Posterior vena cava (tissue), 2 donors: Measurements from ENCODE around the gene ISY1. TPM values are rescaled to one million over a fixed set of nuclear protein-coding genes. Genes with fewer than 3 reads are reported as not detected.
"Not testable (repeated sequence)": the region's sequence is repeated elsewhere in the genome, so short reads cannot be mapped to it uniquely, and the experiment has no call there.

ENCODE experiments used
- DNase-seq: peaks from one replicate; pipeline ENCODE4 v3.0.0-alpha.2; 2020; ENCODE audit warnings: low spot score
- intact Hi-C, 2 donors: fragments of 100-400 bp; cut with DNase I; formaldehyde crosslinking; loops; one replicate each; pipeline versions ENCODE4 v1.14.1 to v1.14.2; 2022 to 2023
- long read RNA-seq, 2 donors: library from polyadenylated mRNA; unstranded; transcript quantifications; one replicate each; pipeline ENCODE4 v2.0.0, GENCODE V29; 2020 to 2021
- total RNA-seq, 2 donors: library from RNA; stranded (reverse); fragmentation: NEBNext Ultra II Directional; extraction: Animal tissue kit (Norgen Biotek cat#: 25700); gene quantifications; one replicate each; pipeline ENCODE4 v1.2.1, GENCODE V29; 2021
- donor health status: DM: yes; HTN: yes; CAD: no.
- donor health status: DM: yes; HTN: yes; CAD: no.

Gene ISY1
- total RNA-seq = 10 to 100 TPM; 21.1 to 23.7 TPM
- long read RNA-seq, donor 1, transcript ISY1-203 (11 exons, 3,842 nt) = major isoform, 13 of 16 reads
- long read RNA-seq, donor 1, partial matches to known transcripts = 1 of 16 reads
- long read RNA-seq, donor 1, other reads (novel, unspliced or antisense) = 2 of 16 reads
- long read RNA-seq, donor 2, transcript ISY1-203 (11 exons, 3,842 nt) = major isoform, 93 of 98 reads
- long read RNA-seq, donor 2, partial matches to known transcripts = 0 of 98 reads
- long read RNA-seq, donor 2, other reads (novel, unspliced or antisense) = 4 of 98 reads

DNA sequence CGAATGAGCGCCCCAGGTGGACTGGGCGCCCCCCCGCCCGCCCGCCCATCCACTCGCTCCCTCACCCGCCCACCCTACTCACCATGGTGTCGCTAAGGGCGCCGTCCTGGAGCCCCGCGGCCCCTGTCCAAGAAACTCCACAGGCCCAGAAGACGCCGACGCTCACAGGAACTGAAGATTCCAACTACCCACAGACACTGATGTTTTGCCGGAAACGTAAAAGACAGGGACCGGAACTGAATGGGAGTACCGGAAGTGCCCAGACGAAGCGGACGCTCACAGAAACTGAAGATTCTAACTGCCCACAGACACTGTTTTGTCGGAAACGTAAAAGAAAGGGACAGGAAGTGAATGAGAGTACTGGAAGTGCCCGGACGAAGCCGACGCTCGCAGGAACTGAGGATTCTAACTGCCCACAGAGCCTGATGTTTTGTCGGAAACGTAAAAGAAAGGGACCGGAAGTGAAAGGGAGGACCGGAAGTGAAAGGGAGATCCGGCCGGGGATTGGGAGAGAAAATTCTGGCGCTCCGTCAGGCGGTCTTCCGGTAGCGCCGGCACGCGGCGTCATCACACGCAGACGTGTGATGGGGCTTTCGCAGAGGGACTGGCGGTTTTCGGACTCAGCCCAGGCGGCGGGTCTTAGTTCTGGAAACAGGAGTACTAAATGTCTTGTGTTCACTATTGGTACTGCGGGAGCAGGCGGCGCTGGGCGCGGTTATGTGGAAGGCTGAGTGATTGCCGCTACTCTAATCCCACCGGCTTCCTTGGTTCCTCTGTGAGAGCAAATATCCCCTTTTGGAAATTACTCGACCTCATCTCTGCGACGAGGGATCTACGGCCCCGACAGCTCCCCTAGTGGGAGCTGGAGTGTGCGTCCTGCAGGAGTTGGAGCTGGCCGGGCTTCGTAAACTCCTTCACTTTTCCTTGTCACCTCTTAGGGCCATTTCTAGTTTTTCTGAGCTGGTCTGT lies at the start of gene ISY1:
ISY1 (minus strand) TSS at position 173 of the 969 bp plus-strand sequence; CDS start at position 85, 88 bp downstream.
- peak; percentile 97 for DNase-seq
- intact Hi-C loops = no loop called here

DNA sequence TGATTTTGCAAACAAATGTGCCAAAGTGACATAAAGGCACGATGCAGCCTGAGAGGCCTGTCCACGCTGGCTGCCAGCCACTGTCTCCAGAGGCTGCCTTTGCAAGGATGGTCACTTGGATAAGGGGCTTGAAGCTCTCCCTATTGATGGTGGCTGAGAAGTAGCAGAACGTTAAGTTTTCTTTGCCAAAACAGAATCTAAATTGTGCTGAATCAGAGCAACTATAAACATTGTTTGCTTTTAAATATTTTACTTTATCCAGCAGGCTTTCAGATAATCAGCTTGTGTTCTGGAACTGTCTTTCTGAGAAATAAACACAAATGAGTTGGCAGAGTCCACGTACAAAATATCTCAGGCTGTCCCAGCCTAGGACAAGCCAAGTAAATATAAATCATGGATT lies 46.6 kb upstream of the ISY1 start:
- no peak for DNase-seq
- intact Hi-C loops = no loop called here

DNA sequence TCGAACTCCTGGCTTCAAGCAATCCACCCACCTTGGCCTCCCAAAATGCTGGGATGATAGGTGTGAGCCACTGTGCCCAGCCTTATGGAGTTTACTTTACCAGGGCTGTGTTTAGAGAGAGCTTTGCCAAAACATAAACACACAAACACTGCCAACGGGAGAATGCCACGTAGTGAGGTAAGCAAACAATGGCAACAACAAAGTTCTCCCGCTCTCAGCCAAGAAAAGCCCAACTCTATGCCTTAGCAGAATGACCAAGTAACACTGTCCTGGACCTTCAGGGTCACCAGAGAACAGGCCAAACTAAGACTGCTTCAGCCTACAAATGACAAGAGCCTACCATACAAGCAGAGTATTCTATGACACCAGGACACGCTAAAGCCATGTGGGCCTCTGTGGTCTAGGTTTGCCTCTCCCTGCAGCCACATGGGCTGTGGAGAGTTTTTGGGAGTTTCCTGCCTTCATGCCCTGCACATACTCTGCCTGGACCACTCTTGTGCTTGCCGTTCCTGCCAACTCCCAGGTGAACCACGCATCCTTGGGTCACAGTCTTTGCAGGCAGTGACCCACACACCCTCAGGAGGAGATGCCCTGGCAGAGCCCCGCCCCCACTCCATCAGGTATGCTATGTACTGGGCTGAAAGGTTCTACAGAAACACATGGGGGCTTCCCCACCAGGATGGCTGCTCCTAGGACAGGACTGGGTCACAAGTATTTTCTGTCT lies 44.4 kb upstream of the ISY1 start:
- no peak for DNase-seq
- intact Hi-C loops = no loop called here

DNA sequence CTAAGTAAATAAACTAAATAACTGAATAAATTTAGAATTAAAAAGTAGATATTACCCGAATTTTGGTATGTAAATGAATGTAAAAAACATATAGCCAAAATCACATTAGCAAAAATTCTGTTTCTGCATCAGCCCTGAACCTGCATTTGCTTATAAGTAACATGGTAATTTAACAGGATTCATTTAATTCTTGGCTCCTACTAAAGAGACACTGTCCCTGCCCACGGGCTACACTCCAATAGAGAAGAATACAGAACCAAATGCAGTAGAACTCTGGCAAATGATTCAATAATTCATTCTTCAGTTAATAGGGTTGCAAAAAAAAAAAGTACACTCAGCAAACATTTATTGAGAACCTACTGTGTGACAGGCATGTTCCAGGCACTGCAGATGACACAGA lies 43.6 kb upstream of the ISY1 start:
- intact Hi-C loops = no loop called here
- DNase-seq = no peak

DNA sequence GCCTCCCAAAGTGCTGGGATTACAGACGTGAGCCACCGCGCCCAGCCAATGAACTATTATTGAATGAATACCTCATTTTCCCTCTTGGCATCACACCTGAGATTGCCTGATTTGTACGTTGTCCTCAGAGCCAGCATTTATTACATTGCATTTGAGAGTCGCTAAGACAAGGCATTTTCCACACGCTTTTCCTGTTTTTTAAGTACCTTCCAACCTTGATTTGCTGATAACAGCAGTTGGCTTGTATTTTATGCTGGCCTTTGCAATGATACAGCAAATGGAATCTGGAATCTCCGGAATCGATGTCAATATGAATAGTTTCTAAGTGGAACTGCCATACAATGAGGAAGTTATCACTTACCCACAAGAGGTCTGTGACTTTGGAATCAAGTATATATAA lies 38.5 kb upstream of the ISY1 start:
- intact Hi-C loops = no loop called here
- no peak for DNase-seq

DNA sequence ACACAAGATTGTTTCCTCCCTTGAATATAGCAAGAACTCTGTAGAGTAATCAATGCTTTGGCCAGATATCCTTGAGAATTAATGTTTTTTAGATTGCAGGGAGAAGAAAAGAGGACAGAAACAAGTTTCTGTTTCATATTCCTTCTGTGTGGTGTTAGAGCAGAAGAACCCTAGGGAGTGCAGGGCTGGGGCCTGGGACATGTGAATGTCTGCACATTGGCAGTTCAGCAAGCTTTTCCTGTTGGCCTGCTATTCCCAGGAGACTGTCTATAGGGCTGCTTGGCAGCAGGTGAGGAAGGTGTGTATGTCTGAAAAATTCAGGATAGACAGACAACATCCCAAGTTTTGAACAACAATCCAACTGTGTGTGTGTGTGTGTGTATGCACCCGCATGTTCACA lies 36.5 kb upstream of the ISY1 start:
- no peak for DNase-seq
- intact Hi-C loops = no loop called here

DNA sequence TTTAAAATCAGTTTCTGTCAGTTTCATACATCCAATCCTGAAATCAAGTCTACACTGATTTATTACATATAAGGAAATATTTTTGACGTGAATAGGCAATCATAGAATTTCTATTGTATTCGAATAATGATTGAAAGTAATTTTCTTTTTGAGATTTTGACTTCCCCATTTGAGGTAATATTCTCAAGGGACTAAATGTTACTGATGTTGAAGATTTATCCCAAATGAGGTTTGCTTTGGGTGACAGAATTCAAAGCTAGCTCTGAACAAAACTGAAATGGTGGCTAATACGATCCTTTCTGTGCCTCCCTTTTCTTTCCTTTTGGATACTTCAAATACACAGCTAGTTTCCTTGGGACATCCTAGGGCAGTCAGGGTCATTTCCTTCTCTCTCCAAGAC lies 35.7 kb upstream of the ISY1 start:
- DNase-seq = no peak
- intact Hi-C loops = no loop called here

DNA sequence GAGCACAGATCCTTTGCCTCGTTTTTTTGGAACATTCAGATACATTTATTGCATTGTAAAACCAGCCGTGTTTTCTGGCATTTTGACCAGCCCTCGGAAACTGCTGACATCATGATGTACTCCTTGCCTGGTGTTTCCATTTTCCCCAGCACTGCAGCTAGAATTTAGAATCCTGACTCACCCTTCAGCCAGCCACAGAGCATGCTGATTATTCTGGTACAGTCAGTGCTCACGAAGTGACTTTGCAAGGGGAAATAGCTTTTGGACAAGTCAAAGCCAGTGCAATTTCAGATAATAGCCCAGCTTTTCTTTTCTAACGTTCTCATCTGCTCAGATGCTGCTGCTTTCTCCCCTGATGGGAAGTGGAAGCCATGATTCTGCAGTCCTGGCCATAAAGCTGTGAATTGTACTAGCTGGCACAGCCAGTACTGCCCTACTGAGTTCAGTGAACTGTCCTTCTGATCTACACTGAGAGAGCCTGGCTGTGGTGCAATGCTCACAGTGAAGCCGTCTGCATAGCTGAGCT lies 34.9 kb upstream of the ISY1 start:
- peak; percentile 85 for DNase-seq
- intact Hi-C loops = no loop called here

DNA sequence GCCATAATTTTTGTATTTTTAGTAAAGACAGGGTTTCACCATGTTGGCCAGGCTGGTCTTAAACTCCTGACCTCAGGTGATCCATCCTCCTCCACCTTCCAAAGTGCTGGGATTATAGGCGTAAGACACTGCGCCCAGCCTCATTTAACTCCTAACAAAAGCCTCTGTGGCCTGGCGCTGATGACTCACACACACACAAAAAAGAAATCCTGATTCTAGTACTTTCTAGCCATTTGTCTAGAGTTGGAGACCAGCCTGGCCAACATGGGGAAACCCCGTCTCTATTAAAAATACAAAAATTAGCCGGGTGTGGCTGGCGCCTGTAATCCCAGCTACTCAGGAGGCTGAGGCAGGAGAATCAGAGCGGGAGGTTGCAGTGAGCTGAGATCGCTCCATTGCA lies 28.9 kb upstream of the ISY1 start:
- intact Hi-C loops, DNase-seq: not testable (repeated sequence)

DNA sequence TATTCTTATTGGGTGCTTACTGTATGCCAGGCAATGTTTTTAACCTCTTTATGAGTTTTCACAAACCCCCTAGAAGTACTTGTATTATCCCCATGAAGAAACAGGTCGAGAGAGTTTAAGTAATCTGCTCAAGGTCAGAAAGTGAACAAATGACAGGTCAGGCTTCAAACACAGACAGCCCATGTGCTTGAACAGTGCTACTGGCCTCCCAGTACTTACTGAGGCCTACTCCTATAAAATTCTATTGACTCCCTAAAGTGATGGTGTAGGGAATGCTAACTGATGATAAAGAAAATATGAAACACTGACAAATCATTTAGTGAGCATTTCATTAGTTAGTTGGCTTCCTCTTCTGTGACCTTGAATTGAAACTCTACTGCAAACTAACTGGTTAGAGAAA lies 27.0 kb upstream of the ISY1 start:
- intact Hi-C loops = no loop called here

DNA sequence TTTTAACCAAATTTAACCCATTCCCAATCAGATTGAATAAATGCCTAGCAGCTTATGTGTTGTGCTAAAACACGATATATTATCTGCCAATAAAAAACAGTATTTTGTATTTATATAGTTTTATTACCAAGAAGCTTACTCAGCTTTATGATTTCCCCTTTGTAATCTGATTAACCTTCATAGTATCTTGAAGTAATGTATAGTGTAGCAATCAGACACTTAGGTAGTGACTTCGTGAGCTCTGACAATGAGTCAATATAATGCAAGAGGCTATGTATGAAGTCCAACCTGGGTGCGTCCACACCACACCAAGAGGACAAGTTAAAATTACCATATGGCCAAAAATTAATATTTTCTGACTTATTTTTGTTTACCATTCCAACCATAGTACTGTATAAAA lies 24.9 kb upstream of the ISY1 start:
- no peak for DNase-seq
- intact Hi-C loops = no loop called here

More for the DNA sequence above, 27.0 kb upstream of the ISY1 start:
- DNase-seq = no peak

DNA sequence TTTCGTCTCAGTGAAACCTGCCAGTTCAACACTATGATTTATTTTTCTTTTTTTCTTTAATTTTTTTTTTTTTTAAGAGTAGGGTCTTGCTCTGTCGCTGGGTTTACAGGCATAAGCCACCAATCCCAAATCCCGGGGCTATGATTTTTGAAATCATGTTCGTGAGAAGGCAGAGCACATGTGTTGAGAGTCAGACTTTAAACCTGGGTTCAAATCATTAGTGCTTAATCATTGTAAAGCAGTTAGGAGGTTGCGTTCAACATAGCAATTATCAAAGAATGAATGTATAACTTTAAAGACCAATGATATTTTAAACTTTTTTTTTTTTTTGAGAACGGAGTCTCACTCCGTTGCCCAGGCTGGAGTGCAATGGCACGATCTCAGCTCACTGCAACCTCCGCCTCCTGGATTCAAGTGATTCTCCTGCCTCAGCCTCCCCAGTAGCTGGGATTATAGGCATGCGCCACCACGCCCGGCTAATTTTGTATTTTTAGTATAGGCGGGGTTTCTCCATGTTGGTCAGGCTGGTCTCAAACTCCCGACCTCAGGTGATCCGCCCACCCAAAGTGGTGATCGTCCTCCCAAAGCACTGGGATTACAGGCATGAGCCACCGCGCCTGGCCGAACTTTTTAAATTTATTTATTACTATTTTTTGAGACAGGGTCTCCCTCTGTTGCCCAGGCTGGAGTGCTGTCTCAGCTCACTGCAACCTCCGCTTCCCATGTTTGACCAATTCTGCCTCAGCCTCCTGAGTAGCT lies 24.1 kb upstream of the ISY1 start:
- not testable (repeated sequence) for DNase-seq
- intact Hi-C loops = loop anchor here in 1 of 2 donors (5.0 kb wide), 1 partner anchor 62 kb away; the partner anchor contains the start of gene COPG1

DNA sequence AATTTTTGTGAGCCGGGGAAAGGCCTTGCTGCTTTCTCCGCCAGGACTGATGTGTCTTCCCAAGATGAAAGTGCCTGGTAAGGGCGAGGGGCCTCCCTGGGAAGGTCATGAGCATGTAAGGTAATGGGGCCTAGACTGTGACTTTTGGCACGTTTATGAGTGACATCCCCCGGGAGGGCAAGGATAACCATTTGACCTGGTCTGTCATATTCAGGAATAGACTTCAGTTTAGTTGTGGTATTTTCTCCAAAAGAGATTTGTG lies 23.5 kb upstream of the ISY1 start:
- intact Hi-C loops = loop anchor here in 1 of 2 donors (5.0 kb wide), 1 partner anchor 63 kb away; the partner anchor contains the start of gene COPG1
- no peak for DNase-seq

DNA sequence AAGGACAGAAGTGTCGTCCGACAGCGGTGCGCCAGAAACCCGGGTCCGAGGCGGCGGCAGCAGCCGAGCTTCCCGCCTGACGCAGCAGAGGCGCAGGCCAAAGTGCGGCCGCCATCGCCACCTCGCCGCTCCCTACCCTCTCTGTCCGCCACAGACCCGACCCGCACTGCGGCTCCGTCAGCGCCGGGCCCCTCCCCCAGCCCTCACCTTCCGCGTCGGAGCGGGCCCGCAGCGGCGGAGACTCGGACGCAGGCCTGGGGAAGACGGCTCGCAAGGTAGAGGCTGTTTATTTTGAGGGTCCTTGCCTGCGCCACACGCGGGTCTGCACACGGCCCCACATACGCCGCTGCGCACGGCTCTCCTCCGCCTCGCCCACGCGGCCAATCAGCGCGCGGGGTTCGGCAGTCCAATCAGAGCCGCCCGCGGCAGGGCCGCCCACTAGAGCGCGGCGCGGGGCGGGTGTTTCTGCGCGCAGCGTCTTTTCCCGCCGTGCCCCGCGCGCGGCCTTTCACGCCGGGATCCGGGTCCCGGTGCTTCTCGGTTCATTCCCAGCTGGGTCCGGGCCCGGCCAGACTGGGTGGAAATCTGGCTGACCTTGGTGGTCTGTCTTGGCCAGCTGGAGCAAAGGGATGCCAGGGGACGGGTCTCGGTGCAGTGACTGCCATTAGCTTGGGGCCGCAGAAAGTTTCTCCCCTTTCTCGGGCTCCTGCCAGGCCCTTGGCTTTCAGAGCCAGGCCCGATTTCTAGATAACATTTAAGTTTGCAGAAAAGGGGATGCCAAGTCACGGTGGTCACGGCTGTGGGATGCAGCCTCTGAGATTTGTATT lies 22.9 kb upstream of the ISY1 start, which contains the start of gene CNBP:
CNBP (minus strand) TSS at position 328 of the 827 bp plus-strand sequence. CDS start 12,139 bp downstream, outside the sequence.
- DNase-seq = peak; percentile 98
- intact Hi-C loops = loop anchor here in 1 of 2 donors (5.0 kb wide), 1 partner anchor 64 kb away; the partner anchor contains the start of gene COPG1

DNA sequence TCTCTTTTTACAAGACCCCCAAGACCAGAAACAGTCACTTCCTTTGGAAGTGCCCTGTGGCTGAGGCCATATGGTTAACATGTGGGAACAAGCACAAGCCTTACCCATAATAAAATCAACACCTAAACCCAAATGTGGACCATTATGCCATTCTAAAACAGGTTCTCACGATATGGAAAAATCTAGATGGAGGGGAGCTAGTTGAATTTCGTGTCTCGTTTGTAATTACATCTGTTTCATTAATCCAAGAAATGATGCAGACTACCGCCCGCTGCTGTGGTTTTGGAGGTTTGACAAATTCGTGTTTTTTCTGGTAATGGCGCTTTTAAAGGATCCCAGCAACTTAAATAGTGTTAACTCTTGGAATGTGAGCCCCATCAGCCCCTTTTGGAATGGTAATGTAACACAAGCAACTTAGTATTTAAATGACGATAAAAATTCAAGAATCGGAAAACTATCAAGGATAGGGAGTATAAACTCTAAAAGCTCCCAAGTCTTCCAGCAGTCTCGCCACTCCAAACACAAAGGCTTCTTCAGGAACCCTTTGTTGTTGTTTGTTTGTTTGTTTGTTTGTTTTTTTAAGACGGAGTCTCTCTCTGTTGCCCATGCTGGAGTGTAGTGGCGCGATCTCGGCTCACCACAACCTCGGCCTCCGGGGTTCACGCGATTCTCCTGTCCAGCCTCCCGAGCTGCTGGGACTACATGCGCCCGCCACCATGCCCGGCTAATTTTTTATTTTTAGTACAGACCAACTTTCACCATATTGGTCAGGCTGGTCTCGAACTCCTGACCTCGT lies 21.7 kb upstream of the ISY1 start:
- no peak for DNase-seq
- intact Hi-C loops = loop anchor here in 1 of 2 donors (5.0 kb wide), 1 partner anchor 65 kb away; the partner anchor contains the start of gene COPG1

DNA sequence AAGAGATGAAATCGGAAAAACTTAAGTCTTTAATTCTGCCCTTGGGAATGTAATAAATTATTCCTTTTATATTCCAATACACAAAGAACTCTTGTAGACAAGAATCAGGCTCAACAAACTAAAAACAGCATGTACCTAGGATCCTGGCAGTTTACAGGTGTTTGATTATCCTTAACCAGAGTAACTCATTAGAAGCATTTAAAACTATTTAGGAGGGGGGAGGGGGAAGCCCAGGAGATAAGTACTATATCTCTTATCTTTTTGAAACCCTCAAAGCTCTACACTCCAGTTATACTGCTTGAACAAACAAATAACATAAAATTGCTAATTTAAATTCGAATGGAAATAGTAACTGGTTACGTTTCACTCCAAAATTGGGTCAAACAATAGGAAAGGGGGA lies 21.0 kb upstream of the ISY1 start:
- DNase-seq = no peak
- intact Hi-C loops = loop anchor here in 1 of 2 donors (5.0 kb wide), 1 partner anchor 65 kb away; the partner anchor contains the start of gene COPG1

DNA sequence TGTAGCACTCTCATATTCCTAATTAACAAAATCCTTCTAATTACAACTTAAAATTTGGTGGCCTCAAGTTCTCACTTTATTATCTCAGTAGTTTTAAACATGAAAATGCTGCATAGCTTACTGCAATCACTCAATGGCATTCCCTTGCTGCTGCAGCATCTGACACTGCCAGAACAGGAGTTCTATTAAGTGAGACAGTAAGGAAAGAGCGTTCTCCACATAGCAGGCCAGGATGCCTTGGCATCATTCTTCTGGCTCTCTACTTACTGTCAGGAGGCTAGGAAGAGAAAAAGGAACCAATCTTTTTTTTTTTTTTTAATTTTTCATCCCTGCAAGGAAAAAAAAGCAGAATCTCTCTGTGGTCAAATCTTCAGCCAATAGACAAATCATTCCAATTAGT lies 19.6 kb upstream of the ISY1 start:
- no peak for DNase-seq
- intact Hi-C loops = loop anchor here in 1 of 2 donors (5.0 kb wide), 1 partner anchor 67 kb away; the partner anchor contains the start of gene COPG1
